ENCODE measurements around the gene CCL25.
"Not testable (repeated sequence)": the region's sequence is repeated elsewhere in the genome, so short reads cannot be mapped to it uniquely, and the experiment has no call there.

CCL25 gene, protein sequence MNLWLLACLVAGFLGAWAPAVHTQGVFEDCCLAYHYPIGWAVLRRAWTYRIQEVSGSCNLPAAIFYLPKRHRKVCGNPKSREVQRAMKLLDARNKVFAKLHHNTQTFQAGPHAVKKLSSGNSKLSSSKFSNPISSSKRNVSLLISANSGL

DNA sequence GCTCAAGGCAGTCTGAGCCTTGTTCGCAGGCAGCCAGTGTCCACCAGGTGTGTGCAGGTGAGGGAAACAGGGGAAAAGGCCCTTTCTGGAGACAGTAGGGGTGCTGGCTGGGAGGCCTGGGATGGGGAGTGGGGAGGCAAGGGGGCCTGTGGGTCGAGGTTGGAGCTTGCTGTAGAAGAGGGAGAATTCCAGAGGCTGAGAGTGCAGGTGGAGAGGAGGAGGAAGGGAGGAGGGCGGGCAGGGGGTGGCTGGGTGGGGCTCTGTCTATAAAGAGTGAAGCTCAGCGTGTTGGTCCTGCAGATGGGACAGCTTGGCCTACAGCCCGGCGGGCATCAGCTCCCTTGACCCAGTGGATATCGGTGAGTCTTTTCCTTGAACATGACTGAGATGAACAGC, at the start of gene CCL25:
TSS of gene CCL25 (plus strand) at position 297 of the 396 bp plus-strand sequence. CDS start 290 bp downstream, outside the sequence.
- DNase-seq, result no peak

DNA sequence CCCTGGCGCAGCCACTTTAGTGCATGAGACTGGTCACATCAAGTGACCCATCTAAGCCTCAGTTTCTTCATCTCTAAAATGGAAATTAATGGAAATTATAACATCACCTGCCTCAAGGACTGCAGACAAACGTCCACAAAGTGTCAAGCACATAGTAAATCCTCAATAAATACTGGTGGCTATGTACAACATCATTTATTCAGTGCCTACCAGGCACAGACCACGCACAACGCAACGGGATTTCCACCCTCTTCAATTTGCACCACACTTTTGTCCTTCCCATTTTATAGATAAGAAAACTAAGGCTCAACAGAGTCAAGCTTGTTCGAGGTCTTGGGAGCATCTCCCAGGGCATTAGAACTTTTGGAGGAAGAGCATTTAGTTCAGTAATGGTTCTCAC, 48.6 kb upstream of the CCL25 start:
- DNase-seq, result no peak

DNA sequence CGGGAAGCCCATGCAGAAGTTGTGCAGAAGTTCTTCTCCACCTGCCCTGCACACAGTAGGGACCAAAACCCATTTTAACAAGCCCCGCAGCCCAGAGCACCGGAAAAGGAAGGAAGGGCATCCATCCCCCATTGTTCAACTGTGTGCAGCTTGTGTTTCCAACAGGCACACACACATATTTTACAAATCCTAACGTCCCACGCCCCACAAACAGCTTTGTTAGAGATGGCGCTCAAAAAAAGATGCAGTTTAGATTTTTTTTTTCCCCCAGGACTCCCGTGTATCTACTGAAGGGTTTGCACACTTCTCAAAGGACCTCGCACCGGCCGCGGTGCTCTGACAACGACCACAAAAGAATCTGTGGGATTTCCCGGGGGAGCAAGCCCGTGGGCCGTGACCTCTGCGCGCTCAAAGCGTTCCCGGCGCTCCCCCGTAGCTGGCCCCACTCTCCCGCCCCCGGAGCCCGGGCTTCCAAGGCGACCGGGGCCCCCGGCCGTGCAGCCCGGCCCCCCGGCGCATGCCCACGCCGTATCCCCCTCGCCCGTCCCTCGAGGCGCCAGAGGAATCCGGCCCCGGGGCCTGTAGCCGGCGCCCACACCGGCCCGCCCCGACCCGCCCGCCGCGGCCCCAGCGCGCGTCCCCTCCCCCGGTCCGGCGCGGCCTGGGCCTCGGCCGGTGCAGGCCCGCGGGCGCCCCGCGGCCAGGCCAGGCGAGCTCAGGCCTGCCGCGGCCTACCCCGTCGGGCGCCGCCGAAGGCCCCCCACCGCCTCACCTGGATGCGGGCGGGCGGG, 47.6 kb upstream of the CCL25 start:
- DNase-seq, result no peak

DNA sequence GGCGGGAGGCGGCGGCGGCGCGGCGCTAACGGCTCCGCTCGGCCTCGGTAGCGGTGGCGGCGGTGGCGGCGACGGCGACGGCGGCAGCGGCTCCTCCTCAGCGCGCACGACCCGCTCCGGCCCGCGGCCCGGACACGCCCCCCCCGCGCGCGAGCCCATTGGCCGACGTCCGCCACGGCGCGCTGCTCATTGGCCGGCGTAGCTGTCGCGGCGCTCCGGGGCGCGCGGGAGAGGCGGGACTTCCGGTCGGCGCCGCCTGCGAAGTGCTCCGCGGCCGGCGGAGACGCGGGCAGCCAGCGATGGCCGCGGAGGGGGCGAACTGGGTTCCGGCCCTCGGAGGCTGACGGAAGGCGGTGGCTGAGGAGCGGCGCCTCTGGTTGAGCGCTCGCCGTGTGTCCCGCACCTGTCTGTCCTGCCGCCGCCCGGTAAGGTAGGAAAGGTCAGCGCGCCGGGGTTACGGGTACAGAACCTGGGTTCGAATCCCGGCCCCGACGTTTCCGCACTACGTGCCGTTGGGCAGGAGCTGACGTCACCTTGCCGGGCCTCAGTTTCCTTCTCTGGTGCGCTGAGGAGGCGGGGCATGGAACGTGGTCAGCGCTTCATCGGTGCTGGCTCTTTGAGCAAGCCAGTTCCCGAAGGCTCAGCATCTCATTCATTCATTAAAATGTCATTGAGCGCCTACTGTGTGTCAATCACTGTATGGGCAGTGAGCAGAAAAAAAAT, 46.9 kb upstream of the CCL25 start, which contains the start of gene ELAVL1:
TSS of gene ELAVL1 (minus strand) at position 108 of the 723 bp plus-strand sequence. CDS start 13,826 bp downstream, outside the sequence.
- peak; percentile 93 for DNase-seq

DNA sequence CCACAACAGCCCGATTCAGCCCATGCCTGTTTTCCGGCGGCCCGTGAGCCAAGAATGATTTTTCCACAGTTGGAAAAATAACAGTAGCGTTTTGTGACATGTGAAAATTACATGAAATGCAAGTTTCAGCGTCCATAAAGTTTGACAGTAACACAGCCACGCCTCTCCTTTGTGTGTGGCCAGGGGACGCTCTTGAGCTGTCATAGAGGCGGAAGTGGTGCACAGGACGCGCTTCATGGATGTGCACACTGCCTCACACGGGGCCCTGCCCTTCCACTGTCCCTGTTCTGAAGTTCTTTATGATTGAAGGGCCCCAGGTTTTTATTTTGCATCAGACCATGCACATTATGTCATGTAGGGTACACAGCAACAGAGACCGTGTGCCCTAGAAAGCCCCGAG, 34.8 kb upstream of the CCL25 start:
- DNase-seq, result no peak

DNA sequence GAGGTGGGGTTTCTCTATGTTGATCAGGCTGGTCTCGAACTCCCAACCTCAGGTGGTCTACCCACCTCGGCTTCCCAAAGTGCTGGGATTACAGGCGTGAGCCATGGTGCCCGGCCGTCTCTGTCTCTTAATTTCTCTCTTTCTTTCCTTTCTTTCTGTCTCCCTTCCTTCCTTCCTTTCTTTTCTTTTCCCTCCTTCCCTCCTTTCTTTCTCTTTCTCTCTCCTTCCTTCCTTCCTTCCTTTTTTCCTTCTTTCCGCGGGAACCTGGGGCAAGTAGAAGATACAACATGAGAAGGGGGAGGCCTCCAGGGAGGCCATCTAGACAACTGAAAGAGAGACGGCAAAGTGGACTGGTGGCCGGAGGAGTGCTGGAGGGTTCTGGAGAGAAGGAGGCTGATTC, 31.9 kb upstream of the CCL25 start:
- DNase-seq, result no peak

DNA sequence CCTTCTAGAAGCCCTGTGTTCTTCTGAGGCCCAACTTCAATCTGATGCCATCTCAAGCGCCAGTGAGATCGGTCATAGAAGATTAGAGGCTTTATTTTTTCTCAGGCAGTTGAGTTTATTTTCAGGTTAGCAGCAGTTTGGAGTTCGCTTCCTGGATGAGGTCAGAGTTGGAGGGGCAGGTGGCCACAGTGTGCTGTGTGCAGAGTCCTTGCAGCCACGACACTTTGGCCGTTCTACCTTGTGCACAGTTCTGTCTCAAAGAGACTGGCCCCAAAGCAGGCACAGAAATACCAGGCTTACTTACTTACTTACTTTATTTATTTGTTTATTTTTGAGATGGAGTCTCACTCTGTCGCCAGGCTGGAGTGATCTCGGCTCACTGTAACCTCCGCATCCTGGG, 31.2 kb upstream of the CCL25 start:
- no peak for DNase-seq

DNA sequence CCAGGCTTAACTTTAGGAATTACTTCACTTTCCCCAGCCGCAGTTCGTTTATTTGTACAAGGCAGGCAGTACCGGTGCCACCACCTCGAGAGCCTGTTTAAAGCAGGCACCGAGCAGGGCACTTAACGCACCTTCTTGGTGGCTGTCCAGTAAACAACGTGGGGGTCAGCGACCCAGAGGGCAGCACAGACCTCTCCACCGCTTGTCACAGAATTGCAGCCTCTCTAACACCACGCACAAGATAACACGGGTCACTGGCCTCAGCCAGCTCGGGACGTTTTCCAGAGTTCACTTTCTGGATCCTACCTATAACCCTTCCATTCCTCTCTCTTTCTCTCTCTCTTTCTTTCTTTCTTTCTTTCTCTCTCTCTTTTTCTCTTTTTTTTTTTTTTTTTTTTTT, 30.3 kb upstream of the CCL25 start:
- DNase-seq, result no peak

DNA sequence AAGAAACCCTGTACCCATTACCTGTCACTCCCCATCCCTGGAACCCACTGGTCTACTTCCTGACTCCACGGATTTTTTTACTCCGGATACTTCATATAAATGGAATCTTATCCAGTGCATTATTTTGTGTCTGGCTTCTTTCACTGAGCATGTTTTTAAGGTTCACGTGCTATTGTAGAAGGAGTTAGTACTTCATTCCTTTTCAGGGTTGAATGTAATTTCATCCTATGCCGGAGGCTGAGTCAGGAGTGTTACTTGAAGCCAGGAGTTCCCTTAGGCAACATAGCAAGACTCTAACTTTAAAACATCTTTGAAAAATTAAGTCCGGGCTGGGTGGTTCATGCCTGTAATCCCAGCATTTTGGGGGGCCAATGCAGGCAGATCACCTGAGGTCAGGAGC, 29.2 kb upstream of the CCL25 start:
- no peak for DNase-seq

DNA sequence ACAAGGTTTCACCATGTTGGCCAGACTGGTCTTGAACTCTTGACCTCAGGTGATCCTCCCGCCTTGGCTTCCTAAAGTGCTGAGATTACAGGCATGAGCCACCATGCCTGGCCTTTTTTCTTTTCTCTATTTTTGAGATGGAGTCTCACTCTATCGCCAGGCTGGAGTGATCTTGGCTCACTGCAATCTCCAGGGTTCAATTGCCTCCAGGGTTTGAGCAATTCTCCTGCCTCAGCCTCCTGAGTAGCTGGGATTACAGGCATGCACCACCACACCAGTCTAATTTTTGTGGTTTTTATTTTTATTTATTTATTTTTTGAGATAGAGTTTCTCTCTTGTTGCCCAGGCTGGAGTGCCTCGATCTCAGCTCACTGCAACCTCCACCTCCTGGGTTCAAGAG, 28.3 kb upstream of the CCL25 start:
- not testable (repeated sequence) for DNase-seq

DNA sequence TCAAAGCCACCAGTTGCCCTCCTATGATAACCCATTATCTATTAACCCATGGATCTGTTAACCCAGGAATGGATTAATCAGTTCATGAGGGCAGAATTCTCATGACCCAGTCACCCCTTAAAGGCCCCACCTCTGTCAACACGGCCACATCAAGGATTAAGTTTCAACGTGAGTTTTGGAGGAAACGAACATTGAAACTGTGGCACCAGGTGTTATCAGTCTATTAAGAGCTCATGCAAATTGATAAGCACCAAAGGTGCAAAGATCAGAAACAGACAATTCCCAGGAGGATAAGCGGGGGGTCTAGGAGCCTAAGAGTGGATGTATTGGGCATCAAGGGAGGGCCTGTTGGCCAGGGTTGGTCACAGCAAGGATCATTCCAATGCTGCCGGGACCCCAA, 27.2 kb upstream of the CCL25 start:
- DNase-seq, result no peak

DNA sequence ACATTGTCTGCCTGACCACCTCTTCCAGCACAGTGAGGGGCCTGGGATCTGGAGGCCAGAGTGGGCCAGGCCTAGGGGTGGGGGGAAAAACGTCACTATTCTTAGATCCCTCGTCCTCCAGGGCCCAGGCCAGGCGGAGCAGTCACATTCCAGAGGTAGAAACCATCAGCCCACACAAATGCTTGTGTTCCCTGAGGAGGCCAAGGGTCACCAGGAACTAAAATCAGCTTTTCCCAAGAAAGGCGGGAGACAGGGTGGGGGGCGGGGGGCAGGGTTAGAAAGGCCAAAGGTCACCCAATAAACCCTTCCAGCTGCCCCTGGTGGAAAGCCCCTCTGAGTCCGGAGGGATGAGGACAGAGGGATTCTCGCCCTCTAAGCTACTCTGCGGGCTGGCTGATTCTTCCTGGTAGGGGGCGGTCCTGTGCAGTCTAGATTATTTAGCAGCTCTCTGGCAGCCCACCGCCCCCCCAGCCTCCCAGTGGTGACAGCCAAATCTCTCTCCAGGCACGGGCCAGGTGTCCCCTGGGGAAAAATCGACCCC, 23.5 kb upstream of the CCL25 start:
- peak; percentile 96 for DNase-seq

DNA sequence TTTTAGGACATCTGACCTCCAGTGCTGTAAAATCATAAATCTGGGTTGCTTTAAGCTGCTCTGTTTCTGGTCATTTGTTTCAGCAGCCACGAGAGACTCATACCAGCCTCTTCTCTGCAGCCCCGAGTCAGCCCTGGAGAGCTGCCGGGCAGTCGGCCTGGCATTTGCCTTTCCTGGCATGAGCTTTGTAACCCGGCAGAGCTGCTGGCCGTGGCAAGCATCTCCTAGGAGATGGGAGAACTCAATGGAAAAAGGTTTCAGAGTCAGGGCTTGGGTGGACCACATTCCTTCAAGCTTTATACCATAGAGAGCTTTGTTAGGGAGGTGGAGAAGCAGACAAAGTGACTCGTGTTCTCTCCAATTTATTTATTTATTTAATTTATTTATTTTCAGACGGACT, 21.6 kb upstream of the CCL25 start:
- DNase-seq, result no peak

DNA sequence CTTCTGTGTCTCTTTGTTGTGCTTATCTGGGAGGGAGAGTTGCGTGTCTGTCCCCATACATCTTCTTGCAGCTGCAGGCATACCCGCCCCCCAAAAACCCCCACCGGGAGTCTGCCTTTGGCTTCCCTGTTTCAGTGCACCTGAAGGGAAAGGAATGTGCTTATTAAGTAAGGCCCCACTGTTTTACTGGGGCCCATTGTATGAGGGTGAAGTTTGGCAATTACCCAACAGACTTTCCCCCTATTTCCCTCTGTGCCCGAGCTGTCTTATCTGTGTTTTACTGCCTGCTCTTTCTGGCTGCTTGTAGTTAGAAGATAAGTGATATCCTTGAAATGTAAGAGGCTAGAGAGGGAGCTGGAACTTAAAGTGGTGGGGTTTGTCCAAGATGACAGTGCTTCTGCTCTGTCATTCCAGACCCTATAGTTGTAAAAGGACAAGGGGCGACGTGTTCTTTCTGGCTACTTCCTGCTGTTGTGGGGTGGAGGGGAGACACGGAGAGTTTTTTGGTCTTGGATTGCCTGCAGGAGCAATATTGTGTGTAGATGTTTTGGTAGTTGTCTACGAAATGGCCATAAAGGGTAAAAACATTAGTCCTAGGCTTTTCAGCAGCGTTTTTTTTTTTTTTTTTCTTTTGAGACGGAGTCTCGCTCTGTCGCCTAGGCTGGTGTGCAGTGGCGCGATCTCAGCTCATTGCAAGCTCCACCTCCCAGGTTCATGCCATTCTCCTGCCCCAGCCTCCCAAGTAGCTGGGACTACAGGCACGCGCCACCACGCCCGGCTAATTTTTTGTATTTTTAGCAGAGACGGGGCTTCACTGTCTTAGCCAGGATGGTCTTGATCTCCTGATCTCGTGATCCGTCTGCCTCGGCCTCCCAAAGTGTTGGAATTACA, 19.0 kb upstream of the CCL25 start:
- peak; percentile 73 for DNase-seq

DNA sequence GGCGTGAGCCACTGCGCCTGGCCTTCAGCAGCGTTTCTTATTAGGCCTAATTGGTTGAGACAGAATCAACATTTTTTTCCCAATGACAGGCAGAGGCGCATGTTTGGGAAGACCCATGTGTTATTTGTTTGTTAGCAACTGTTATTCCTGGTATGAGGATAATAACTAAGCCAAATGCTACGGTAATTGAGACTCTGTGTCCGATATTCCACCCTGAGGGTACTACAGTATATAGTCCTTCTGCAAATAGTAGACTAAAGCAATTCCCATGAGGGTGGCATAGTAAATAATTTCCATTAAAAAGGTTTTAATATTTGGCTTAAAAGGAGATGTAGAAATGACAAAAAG, 18.4 kb upstream of the CCL25 start:
- no peak for DNase-seq

DNA sequence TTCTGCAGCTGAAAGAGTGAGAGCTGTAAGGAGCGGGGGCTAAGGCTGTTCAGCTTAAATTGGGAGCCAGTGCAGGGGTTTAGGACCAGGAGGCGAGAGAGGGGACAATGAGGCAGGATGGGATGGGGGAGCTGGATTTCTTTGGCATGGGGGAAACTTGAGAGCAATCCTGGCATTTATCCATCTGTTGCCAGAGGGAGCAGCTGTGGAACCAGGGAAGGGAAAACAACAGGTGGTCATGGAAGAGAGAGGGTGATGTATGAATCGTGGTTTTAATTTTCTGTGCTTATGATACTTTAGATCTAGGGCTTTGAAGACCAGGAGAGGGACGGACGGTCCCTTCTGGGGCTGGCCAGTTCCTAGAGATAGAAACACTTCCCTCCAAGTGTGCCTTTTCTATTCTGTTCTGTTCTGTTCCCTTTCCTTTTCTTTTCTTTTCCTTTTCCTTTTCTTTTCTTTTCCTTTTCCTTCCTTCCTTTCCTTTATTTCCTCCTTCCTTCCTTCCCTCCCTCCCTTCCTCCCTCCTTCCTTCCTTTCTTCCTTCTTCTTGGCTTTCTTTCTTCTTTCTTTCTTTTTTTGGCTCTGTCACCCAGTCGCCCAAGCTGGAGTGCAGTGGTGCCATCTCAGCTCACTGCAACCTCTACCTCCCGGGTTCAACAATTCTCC, 16.0 kb upstream of the CCL25 start:
- no peak for DNase-seq

DNA sequence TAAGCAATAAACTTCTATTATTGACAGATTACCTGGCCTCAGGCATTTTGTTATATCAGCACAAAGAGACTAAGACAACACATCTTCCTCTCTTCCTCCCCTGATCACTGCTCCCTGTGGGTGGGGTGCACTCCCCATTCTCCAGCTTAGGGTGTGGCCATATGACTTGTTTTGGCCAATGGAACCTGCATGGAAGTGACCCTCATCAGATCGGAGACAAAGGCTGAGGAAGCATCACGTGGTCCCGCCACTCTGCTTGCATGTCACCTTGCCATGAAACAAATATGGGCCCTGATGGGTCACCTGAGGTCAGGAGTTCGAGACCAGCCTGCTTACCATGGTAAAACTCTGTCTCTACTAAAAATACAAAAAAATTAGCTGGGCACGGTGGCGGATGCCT, 13.7 kb upstream of the CCL25 start:
- no peak for DNase-seq

DNA sequence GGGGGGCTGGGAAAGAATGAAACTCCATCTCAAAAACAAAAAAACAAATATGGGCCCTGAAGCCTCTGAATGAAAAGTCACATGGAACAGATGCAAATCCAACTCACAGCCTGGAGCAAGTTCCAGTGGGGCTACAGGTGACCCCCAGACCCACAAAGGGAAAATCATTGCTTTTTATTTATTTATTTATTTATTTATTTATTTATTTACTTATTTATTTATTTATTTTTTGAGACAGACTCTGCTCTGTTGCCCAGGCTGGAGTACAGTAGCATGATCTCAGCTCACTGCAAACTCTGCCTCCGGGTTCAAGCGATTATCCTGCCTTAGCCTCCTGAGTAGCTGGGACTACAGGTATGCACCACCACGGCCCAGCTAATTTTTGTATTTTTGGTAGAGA, 13.3 kb upstream of the CCL25 start:
- DNase-seq, result no peak

DNA sequence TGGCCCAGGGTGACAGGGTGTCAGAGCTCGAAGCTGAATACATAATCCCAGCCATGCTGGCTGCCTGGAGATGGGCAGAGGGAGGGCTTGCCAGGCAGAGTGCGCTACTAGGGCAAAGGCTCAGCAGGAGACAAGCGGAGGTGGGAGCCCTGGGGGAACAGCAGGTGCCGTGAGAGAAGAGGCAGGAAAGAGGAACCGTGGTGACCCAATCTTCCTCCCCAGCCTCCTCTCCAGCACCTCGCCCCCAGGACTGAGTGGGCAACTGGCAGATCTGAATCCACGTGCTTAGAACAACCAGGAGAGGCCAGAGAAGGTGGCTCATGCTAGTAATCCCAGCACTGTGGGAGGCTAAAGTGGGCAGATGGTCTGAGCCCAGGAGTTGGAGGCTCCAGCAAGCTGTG, 11.0 kb upstream of the CCL25 start:
- no peak for DNase-seq

DNA sequence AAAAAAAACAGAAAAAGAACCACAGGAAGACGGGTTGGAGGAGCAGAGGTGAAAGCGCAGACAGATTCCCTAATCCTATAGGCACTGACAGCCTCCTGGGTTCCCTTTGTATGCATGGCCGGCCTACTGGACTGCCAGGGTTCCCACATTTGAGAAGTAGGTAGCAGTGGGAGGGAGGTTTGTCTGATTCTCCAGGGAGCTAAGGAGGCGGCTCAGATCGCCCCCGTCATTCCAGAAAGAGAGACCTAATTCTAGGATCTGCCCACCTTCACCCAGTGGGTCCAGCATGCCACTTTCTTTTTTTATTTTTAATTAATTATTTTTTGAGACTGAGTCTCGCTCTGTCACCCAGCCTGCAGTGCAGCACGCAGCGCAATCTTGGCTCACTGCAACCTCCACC, 9.7 kb upstream of the CCL25 start:
- DNase-seq, result no peak

DNA sequence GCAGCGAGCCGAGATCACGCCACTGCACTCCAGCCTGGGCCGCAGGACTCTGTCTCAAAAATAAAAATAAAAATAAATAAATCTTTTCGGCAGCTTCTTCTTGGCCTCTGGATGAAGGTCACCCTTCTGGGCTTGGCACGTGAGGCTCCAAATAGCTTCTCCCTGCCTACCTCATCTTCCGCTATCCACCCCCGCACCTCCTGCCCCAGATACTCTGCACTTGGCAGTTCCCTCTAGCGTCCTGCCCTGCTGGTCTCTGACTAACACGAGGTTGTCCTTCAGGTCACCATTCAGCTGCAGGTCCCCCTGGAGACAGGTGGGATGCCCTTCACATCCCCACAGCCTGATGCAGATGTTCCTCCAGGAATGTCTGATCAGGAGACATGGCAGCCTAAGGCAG, 8.5 kb upstream of the CCL25 start:
- DNase-seq, result no peak

DNA sequence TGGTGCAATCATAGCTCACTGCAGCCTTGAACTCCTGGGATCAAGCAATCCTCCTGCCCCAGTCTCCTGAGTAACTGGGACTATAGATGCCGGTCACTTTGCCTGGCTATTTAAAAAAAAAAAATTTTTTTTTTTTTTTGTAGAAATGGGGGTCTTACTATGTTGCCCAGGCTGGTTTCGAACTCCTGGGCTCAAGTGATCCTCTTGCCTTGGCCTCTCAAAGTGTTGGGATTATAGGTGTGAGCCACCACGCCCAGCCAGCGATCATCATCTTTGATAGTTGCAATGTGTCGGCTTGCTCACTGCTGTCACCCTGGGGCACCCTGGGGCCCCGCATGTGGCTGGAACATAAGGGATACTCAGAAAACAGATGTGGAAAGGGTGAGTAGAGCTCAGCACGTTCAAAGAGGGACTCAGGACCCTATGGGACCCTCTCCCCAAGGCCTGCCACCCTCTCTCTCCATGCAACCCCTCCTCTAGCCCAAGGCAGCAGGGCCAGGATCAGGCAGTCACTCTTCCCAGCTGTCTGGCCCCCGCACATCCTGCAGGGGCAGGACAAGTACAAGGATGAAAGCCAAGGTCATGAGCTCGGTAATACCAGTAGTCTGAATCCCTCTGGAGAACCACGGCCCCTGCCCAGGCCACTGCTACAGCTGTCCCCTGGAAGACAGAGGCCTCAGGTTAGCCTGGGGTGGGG, 6.5 kb upstream of the CCL25 start:
- no peak for DNase-seq

Measured in islet precursor cell (in vitro differentiated cells).